NB4 (cell line): ENCODE measurements around the gene SLC12A4.

Experiments used
- CTCF ChIP-seq: IDR thresholded peaks from one replicate; pipeline ENCODE4 v1.5.1; 2012; ENCODE audit warnings: low read depth, low read length
- POLR2A ChIP-seq: IDR thresholded peaks from 2 replicates; pipeline ENCODE4 v1.6.1; 2011; ENCODE audit warnings: mild to moderate bottlenecking; ENCODE audit not compliant: insufficient read length; ENCODE audit errors: extremely low read depth

GRCh38 chr16:67922221-67922620 lies 46.2 kb downstream of the SLC12A4 start:
- no peak for TF ChIP-seq CTCF
- TF ChIP-seq POLR2A, result no peak
